Activated naive CD4-positive, alpha-beta T cell treated with anti-CD3 and anti-CD28 coated beads, Interleukin-2, amount 10 ng/mL, durations not matched to agents 7 days and 5 days (primary cell): ENCODE data around the gene AAMP.

Experiments
- CTCF ChIA-PET: fragments of 350-600 bp; sonication (Branson Sonifier 250); formaldehyde crosslinking; loops from one replicate; lab custom pipeline; 2021; ENCODE audit warnings: antibody characterized with exemption; lab: Charles Lee
- DNase-seq: peaks from one replicate; pipeline ENCODE4 v3.0.0-alpha.2; 2020
- H3K27ac Mint-ChIP-seq: one replicate; pipeline ENCODE4 v1.8.0; 2021; ENCODE audit warnings: mild to moderate bottlenecking, moderate library complexity, mixed read lengths
- H3K27me3 Mint-ChIP-seq: one replicate; pipeline ENCODE4 v1.8.0; 2021; ENCODE audit warnings: mild to moderate bottlenecking, mixed read lengths
- H3K36me3 Mint-ChIP-seq: one replicate; pipeline ENCODE4 v1.8.0; 2021; ENCODE audit warnings: mixed read lengths
- H3K4me1 Mint-ChIP-seq: one replicate; pipeline ENCODE4 v1.8.0; 2021; ENCODE audit warnings: mixed read lengths
- H3K4me3 Mint-ChIP-seq: one replicate; pipeline ENCODE4 v1.8.0; 2021; ENCODE audit warnings: mild to moderate bottlenecking, moderate library complexity, mixed read lengths
- H3K9me3 Mint-ChIP-seq: one replicate; pipeline ENCODE4 v1.8.0; 2021; ENCODE audit warnings: mixed read lengths

The AAMP gene

DNA sequence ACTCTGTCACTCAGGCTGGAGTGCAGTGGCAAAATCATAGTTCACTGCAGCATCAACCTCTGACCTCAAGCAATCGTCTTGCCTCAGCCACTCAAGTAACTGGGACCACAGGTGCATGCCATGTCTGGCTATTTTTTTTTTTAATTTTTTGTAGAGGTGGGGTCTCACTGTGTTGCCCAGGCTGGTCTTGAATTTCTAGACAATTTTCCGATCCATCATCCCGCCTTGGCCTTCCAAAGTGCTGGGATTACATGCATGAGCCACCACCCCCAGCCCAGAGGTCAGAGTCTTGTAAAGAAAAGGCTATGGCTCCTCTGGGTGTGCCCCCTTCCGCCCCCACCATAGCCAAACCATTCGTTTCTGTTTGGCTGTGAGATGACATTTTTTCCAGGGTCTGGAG lies 35.4 kb upstream of the AAMP start:
- no peak overlapping the region for H3K27ac Mint-ChIP-seq
- H3K27me3 Mint-ChIP-seq, result peaks cover 44% of the 10 kb centered on the region
- DNase-seq, result no peak
- peaks cover 14% of the 10 kb centered on the region for H3K4me1 Mint-ChIP-seq
- H3K4me3 Mint-ChIP-seq, result no peak overlapping the region
- no peaks in the 10 kb centered on the region for H3K36me3 Mint-ChIP-seq
- CTCF ChIA-PET, result no interaction called here
- no peaks in the 10 kb centered on the region for H3K9me3 Mint-ChIP-seq

DNA sequence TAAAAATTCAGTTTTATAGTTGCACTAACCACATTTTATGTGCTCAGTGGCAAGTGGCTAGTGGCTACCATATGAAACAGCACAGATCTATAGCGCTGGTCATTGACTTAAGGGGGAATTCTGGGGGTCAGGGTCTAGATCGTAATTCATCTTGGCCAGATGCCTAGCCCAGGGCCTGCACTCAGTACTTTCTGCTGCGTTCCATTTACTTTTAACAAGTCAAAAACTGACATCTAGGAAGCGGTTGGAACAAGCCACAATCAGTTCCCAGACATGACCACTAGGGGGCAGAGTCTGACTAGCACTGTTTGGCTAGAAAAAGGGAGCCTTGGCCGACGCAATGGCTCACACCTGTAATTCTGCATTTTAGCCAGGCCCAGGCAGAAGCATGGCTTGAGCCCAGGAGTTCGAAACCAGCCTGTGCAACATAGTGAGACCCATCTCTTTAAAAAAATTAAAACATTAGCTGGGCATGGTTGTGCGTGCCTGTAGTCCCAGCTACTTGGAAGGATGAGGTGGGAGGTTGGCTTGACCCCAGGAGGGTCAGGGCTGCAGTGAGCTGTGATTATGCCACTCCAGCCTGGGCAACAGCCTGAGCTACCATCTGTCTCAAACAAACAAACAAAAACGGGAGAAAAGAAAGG lies 31.4 kb upstream of the AAMP start:
- Mint-ChIP-seq H3K27ac (peak overlapping the region; percentile 4), H3K27me3 (peaks cover 32% of the 10 kb centered on the region), H3K36me3 (no peaks in the 10 kb centered on the region), H3K4me1 (peaks cover 6% of the 10 kb centered on the region), H3K9me3 (no peaks in the 10 kb centered on the region), H3K4me3 (no peak overlapping the region)
- CTCF ChIA-PET, result interaction anchor here (0.9 to 5.6 kb wide), 17 partner anchors 9 to 114 kb away, joined by 3 to 103 read pairs (median 5); partner anchors contain the start of genes CATIP, CTDSP1 and TMBIM1
- DNase-seq, result peak; percentile 94

GRCh38 chr2:218300141-218300540 lies 30.2 kb upstream of the AAMP start:
- Mint-ChIP-seq H3K27ac (no peak overlapping the region), H3K4me1 (peaks cover 10% of the 10 kb centered on the region), H3K36me3 (no peaks in the 10 kb centered on the region), H3K9me3 (no peaks in the 10 kb centered on the region), H3K27me3 (peaks cover 27% of the 10 kb centered on the region), H3K4me3 (no peak overlapping the region)
- CTCF ChIA-PET, result interaction anchor here (0.6 to 5.6 kb wide), 6 partner anchors 10 to 348 kb away, joined by 3 to 103 read pairs (median 6); partner anchors contain the start of gene CATIP
- DNase-seq, result no peak

GRCh38 chr2:218298314-218298875 lies 28.5 kb upstream of the AAMP start:
- Mint-ChIP-seq H3K4me1 (peaks cover 27% of the 10 kb centered on the region), H3K4me3 (no peak overlapping the region), H3K27ac (no peak overlapping the region), H3K27me3 (peaks cover 20% of the 10 kb centered on the region), H3K9me3 (no peaks in the 10 kb centered on the region), H3K36me3 (no peaks in the 10 kb centered on the region)
- DNase-seq, result no peak
- CTCF ChIA-PET, result interaction anchor here (1.0 to 5.6 kb wide), 7 partner anchors 8 to 96 kb away, joined by 3 to 103 read pairs (median 7); partner anchors contain the start of genes AAMP, CATIP and PNKD

GRCh38 chr2:218296847-218297246 lies 26.9 kb upstream of the AAMP start:
- DNase-seq, result no peak
- no peaks in the 10 kb centered on the region for H3K36me3 Mint-ChIP-seq
- no peak overlapping the region for H3K27ac Mint-ChIP-seq
- no peak overlapping the region for H3K4me3 Mint-ChIP-seq
- CTCF ChIA-PET, result interaction anchor here (1.6 to 15.2 kb wide), 3 partner anchors 24 to 103 kb away, joined by 3 to 195 read pairs (median 13); partner anchors contain the start of genes AAMP, CATIP, CTDSP1 and PNKD
- no peaks in the 10 kb centered on the region for H3K9me3 Mint-ChIP-seq
- peaks cover 15% of the 10 kb centered on the region for H3K27me3 Mint-ChIP-seq
- H3K4me1 Mint-ChIP-seq, result peaks cover 37% of the 10 kb centered on the region

GRCh38 chr2:218296200-218296599 lies 26.3 kb upstream of the AAMP start:
- Mint-ChIP-seq H3K4me1 (peaks cover 35% of the 10 kb centered on the region), H3K27ac (no peak overlapping the region), H3K9me3 (no peaks in the 10 kb centered on the region), H3K4me3 (no peak overlapping the region), H3K36me3 (no peaks in the 10 kb centered on the region), H3K27me3 (peaks cover 13% of the 10 kb centered on the region)
- no peak for DNase-seq
- CTCF ChIA-PET, result interaction anchor here (1.6 to 15.2 kb wide), 3 partner anchors 23 to 104 kb away, joined by 3 to 195 read pairs (median 13); partner anchors contain the start of genes AAMP, CATIP, CTDSP1 and PNKD

- H3K27ac Mint-ChIP-seq, result peak overlapping the region; percentile 33
- peaks cover 4% of the 10 kb centered on the region for H3K36me3 Mint-ChIP-seq
- DNase-seq, result no peak
- CTCF ChIA-PET, result interaction anchor here (1.0 to 15.2 kb wide), 3 partner anchors 22 to 109 kb away, joined by 3 to 195 read pairs (median 13); partner anchors contain the start of genes AAMP, CATIP and PNKD
- H3K4me1 Mint-ChIP-seq, result peaks cover 45% of the 10 kb centered on the region
- H3K9me3 Mint-ChIP-seq, result no peaks in the 10 kb centered on the region
- peaks cover 6% of the 10 kb centered on the region for H3K27me3 Mint-ChIP-seq
- H3K4me3 Mint-ChIP-seq, result no peak overlapping the region
Measured at GRCh38 chr2:218295029-218295428, 25.1 kb upstream of the AAMP start.

- peaks cover 5% of the 10 kb centered on the region for H3K36me3 Mint-ChIP-seq
- CTCF ChIA-PET, result interaction anchor here (1.0 to 15.2 kb wide), 3 partner anchors 21 to 108 kb away, joined by 3 to 195 read pairs (median 13); partner anchors contain the start of genes AAMP, CATIP and PNKD
- H3K9me3 Mint-ChIP-seq, result no peaks in the 10 kb centered on the region
- no peak overlapping the region for H3K4me3 Mint-ChIP-seq
- peaks cover 4% of the 10 kb centered on the region for H3K27me3 Mint-ChIP-seq
- DNase-seq, result no peak
- peak overlapping the region; percentile 33 for H3K27ac Mint-ChIP-seq
- peaks cover 50% of the 10 kb centered on the region for H3K4me1 Mint-ChIP-seq
Measured at GRCh38 chr2:218294430-218295022, 24.6 kb upstream of the AAMP start.

DNA sequence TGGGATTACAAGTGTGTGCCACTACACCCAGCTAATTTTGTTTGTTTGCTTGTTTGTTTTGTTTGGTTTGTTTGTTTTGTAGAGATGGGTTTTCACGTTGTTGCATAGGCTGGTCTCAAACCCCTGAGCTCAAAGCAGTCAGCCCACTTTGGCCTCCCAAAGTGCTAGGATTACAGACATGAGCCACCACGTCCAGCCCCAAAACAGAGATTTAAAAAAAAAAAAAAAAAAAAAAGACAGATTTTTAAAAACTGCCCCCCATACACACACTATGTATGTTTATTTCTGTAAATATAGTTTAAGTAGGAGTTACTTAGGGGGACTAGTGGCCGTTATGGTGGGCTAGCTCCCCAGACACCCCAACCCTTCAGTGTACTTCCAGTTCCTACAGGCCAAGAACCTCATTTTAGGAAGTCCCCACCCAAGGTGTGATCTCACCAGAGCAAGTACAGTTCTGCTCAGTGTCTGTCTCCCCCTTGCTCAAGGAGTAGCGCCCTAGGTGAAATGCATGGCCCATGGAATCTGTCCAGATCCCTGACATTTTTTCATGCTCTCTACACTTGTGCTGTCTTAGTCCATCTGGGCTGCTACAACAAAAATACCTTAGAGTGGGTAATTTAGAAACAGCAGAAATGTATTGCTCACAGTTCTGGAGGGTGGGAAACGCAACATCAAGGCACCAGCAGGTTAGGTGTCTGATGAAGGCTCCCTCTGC lies 23.9 kb upstream of the AAMP start:
- H3K9me3 Mint-ChIP-seq, result no peaks in the 10 kb centered on the region
- H3K27me3 Mint-ChIP-seq, result peaks cover 4% of the 10 kb centered on the region
- CTCF ChIA-PET, result interaction anchor here (0.7 to 15.2 kb wide), 4 partner anchors 21 to 112 kb away, joined by 3 to 195 read pairs (median 8); partner anchors contain the start of genes AAMP, CATIP and PNKD
- peaks cover 55% of the 10 kb centered on the region for H3K4me1 Mint-ChIP-seq
- no peak overlapping the region for H3K27ac Mint-ChIP-seq
- DNase-seq, result no peak
- no peak overlapping the region for H3K4me3 Mint-ChIP-seq
- peaks cover 8% of the 10 kb centered on the region for H3K36me3 Mint-ChIP-seq

GRCh38 chr2:218292048-218293014 lies 22.4 kb upstream of the AAMP start, which contains the start of gene TMBIM1:
Gene TMBIM1, minus strand, starts transcription at chr2:218292503. Its CDS starts 10,362 bp downstream, at chr2:218282141.
- Mint-ChIP-seq H3K27ac (peak within 1 kb of the TSS; percentile 88), H3K9me3 (no peaks in the 10 kb centered on the region), H3K4me1 (peaks cover 69% of the 10 kb centered on the region), H3K27me3 (peaks cover 4% of the 10 kb centered on the region), H3K36me3 (peaks cover 13% of the 10 kb centered on the region), H3K4me3 (peak within 1 kb of the TSS; percentile 78)
- CTCF ChIA-PET, result interaction anchor here (0.6 to 15.2 kb wide), 8 partner anchors 10 to 356 kb away, joined by 3 to 195 read pairs (median 4); partner anchors contain the start of genes AAMP, CATIP and PNKD
- peak; percentile 82 for DNase-seq

DNA sequence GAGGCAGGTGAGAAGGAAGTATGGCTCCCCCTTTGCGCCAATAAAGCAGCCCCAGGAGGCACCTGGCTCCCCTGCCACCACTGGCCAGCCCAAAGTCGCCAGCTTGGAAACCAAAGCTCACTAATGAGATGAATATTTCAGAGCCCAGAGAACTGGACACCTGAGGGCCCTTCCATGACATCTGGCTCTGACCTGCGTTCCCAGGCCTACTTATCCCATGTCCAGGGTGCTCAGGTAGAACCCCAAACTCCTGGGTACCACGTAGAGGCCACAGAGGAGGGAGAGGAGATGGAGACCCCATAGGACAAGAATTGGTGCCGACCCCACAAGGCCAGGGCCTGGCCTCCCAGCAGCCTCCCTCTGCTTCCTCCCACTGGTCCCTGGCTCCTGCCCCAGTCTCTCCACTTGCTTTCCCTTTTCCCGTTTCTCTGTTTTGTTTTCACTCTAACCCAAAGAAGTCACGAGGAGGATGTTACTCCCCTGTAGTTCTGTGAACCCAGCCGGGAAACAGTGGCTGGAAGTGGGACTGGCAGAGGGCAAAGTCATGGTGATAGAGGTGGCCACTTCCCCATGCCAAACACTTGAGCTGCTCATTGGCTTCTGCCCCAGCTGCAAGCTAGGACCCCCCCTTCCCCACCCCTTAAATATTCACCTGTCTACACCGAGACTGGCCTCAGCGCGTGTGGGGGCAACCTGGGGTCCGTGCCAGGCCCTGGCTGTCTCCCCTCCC lies 21.5 kb upstream of the AAMP start:
- Mint-ChIP-seq H3K27ac (peak overlapping the region; percentile 88), H3K4me1 (peaks cover 78% of the 10 kb centered on the region), H3K9me3 (no peaks in the 10 kb centered on the region)

More for the DNA sequence above, 21.5 kb upstream of the AAMP start:
- CTCF ChIA-PET, result interaction anchor here (0.6 to 15.2 kb wide), 8 partner anchors 8 to 356 kb away, joined by 3 to 195 read pairs (median 4); partner anchors contain the start of genes AAMP, CATIP and PNKD
- peak overlapping the region; percentile 78 for H3K4me3 Mint-ChIP-seq
- H3K36me3 Mint-ChIP-seq, result peaks cover 17% of the 10 kb centered on the region
- H3K27me3 Mint-ChIP-seq, result peaks cover 4% of the 10 kb centered on the region
- peak; percentile 51 for DNase-seq
